Measurements from ENCODE around the gene TFAP2A.

The TFAP2A gene

GRCh38 chr6:10419749-10420545, 5.1 kb upstream of the TFAP2A start:
- H3K4me1 Mint-ChIP-seq (ENCODE audit: low read depth), result peaks cover 15% of the 10 kb centered on the region
- peak overlapping the region; percentile 24 for H3K4me3 Mint-ChIP-seq
- H3K27me3 Mint-ChIP-seq, result peaks cover 96% of the 10 kb centered on the region
- H3K9me3 Mint-ChIP-seq, result no peaks in the 10 kb centered on the region
- H3K36me3 Mint-ChIP-seq (ENCODE audit: low read depth), result no peaks in the 10 kb centered on the region
- no peak overlapping the region for H3K27ac Mint-ChIP-seq

DNA sequence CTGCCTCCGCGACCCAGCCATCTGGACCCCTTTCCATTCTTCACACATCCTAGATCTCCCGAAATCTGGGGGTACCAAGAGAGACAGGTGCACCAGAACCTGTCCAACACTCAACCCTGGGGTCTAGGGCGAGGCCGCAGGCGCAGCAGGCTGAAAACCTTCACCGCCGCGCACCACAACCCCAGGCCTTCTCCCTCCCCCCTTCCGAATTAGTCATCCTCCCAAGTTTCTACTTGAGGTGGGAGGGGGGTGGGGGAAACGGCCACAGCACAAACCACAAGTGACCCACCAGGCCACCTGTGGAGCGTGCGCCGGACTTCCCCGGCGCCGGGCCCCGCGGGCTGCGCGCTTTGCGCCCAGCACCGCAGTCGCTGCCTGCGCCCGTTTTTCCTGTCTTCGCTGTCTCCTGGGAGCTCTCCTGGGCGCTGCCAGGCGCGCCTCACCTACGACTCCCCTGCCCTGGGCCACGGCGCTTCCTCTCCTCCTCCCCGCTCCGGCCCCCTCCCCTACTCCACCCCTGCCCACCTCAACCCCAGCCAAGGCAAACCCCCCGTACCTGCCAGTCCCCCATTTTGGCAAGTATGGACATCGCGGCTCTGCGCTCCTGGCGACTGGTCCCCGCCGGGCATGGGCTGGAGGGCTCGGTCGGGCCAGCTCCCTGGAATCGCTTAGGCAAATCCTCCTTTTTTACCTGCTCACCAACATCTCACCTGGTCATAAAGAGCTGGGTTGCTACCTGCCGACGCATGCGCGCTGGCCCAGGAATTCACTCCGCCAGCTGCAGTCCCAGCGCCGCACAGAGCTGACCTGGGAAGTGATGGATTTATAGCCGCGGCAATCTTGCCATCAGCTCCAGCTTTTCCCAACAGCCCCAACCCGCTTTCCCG, 4.2 kb upstream of the TFAP2A start:
- Mint-ChIP-seq H3K27me3 (peaks cover 96% of the 10 kb centered on the region), H3K4me1 (ENCODE audit: low read depth) (peaks cover 20% of the 10 kb centered on the region), H3K9me3 (no peaks in the 10 kb centered on the region), H3K4me3 (no peak overlapping the region), H3K27ac (no peak overlapping the region), H3K36me3 (ENCODE audit: low read depth) (no peaks in the 10 kb centered on the region)

GRCh38 chr6:10418361-10418861, 3.5 kb upstream of the TFAP2A start:
- Mint-ChIP-seq H3K9me3 (no peaks in the 10 kb centered on the region), H3K36me3 (ENCODE audit: low read depth) (no peaks in the 10 kb centered on the region), H3K4me3 (no peak overlapping the region), H3K27me3 (peaks cover 96% of the 10 kb centered on the region), H3K4me1 (ENCODE audit: low read depth) (peaks cover 27% of the 10 kb centered on the region), H3K27ac (no peak overlapping the region)

GRCh38 chr6:10417681-10418104, 2.8 kb upstream of the TFAP2A start:
- no peaks in the 10 kb centered on the region for H3K9me3 Mint-ChIP-seq
- no peaks in the 10 kb centered on the region for H3K36me3 Mint-ChIP-seq (ENCODE audit: low read depth)
- peaks cover 33% of the 10 kb centered on the region for H3K4me1 Mint-ChIP-seq (ENCODE audit: low read depth)
- no peak overlapping the region for H3K4me3 Mint-ChIP-seq
- H3K27me3 Mint-ChIP-seq, result peaks cover 94% of the 10 kb centered on the region
- no peak overlapping the region for H3K27ac Mint-ChIP-seq

DNA sequence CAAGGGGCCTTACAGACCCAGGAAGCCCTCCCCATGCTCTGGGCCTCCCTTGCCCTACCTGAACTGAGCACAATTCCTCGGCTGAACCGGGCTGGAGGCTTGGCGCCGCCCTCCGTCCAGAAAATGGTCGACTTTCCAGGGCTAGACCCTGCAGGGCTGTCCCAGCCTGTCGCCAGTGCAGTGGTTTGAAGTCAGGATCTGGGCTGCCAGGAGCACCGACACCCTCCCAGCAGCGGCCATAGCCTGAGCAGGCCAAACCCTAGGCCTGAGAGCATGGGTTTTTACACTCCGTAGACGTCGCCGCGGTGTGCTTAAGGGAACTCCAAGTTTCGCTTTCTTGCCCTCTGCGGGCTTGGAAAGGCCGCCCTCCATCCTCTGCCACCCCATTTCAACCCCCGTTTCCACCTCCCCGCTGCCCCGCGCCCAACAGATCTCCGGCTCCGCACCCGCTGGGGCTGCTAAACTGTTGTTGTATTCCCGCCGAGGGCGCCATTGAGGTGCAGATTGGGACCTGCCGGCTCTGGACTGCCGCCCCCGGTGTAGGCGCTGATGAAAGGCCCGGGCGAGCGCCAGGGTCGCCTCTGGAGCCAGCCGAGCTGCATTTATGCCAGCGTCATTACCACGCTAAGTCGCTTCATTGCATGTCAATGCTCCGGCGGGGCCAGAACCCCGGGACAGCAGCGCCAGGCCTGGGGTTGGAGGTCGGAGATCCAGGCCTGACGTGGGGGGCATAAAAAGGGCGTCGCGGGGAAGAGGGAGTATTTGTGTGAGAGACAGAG, 2.2 kb upstream of the TFAP2A start:
- Mint-ChIP-seq H3K4me3 (no peak overlapping the region), H3K36me3 (ENCODE audit: low read depth) (peaks cover 3% of the 10 kb centered on the region), H3K4me1 (ENCODE audit: low read depth) (peaks cover 35% of the 10 kb centered on the region), H3K27ac (no peak overlapping the region), H3K9me3 (no peaks in the 10 kb centered on the region), H3K27me3 (peaks cover 91% of the 10 kb centered on the region)

- Mint-ChIP-seq H3K4me1 (ENCODE audit: low read depth) (peaks cover 41% of the 10 kb centered on the region), H3K36me3 (ENCODE audit: low read depth) (peaks cover 5% of the 10 kb centered on the region), H3K27me3 (peaks cover 91% of the 10 kb centered on the region), H3K4me3 (no peak overlapping the region), H3K27ac (no peak overlapping the region), H3K9me3 (no peaks in the 10 kb centered on the region)
Measured at GRCh38 chr6:10416516-10416862, 1.6 kb upstream of the TFAP2A start.

GRCh38 chr6:10415617-10416480, 975 bp upstream of the TFAP2A start:
- Mint-ChIP-seq H3K27ac (peak overlapping the region; percentile 49), H3K27me3 (peaks cover 91% of the 10 kb centered on the region), H3K36me3 (ENCODE audit: low read depth) (peaks cover 5% of the 10 kb centered on the region), H3K9me3 (peaks cover 3% of the 10 kb centered on the region), H3K4me1 (ENCODE audit: low read depth) (peaks cover 47% of the 10 kb centered on the region), H3K4me3 (peak overlapping the region; percentile 51)

DNA sequence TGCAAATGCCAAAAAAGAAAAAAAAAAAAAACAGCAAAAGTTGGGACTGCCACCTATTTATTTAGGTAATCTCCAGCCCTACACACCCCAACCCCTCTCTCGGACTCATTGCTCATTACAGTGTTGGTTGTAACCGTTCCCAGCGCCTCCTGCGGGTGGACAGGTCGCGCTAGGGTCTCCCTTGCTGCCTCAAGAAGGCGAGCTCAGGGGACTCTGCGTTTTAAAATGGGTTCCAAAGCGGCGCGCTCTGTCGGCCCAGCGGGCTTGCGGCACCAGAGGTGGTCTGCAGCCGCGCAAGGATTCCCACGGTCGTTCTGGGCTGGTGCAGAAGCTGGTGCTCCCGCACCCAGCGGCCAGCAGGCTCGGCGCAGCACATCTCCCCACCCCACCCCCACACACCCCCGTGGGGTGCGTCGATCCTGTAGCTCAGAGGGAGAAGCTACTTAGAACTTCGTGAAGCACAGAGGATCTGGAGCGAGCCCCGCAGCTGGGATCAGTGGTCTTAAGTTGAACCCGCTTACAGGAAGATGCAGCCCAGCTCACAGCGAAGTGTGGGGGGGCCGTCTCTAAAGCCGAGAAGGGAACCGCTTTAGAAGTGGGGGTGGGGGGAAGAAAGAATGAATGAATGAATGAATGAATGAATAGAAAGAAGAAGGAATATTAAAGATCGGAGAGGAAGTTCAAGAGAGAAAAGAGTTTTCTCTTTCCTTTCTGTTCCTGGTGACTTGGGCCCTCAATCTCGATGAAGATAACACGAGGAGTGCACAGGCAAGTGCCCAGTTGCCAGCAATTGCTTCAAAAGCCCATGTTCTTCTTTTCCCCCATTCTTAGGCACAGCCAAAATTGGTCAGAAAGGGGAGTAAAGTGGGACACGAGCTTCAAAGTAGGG, 780 bp downstream of the TFAP2A start:
- peaks cover 52% of the 10 kb centered on the region for H3K4me1 Mint-ChIP-seq (ENCODE audit: low read depth)
- H3K4me3 Mint-ChIP-seq, result peak overlapping the region; percentile 73
- H3K9me3 Mint-ChIP-seq, result peaks cover 17% of the 10 kb centered on the region
- peaks cover 92% of the 10 kb centered on the region for H3K27me3 Mint-ChIP-seq
- H3K36me3 Mint-ChIP-seq (ENCODE audit: low read depth), result peaks cover 15% of the 10 kb centered on the region
- H3K27ac Mint-ChIP-seq, result peak overlapping the region; percentile 62

DNA sequence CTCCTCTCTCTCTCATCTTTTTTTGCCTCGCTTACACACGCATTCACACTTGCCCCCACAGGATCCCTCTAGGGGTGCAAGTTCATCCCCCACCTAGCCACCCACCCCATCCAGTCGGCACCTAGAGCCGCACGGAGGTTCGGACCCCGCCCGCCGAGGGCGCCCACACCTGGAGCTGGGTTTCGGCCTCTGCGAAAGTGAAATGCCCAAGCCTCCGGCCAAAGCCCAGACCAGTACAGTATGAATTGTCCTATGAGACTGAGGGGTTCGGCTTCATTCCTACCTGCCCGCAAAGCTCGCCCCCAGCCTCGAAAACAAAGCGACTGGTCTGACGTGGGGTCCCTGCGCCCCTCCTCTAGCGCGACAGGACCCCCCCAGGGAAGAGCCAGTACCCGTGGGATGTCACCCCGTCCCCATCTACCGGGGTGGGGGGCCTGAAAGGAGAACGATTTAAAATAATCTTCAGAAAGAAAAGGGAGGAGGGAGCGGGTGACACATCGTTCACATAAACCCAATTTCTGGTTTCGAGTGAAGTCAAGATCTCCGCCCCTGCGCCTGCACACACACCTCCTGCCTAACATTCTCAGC, 1.5 kb downstream of the TFAP2A start:
- Mint-ChIP-seq H3K9me3 (peaks cover 17% of the 10 kb centered on the region), H3K4me1 (ENCODE audit: low read depth) (peaks cover 52% of the 10 kb centered on the region), H3K4me3 (peak overlapping the region; percentile 73), H3K27me3 (peaks cover 94% of the 10 kb centered on the region), H3K36me3 (ENCODE audit: low read depth) (peaks cover 16% of the 10 kb centered on the region), H3K27ac (peak overlapping the region; percentile 62)

DNA sequence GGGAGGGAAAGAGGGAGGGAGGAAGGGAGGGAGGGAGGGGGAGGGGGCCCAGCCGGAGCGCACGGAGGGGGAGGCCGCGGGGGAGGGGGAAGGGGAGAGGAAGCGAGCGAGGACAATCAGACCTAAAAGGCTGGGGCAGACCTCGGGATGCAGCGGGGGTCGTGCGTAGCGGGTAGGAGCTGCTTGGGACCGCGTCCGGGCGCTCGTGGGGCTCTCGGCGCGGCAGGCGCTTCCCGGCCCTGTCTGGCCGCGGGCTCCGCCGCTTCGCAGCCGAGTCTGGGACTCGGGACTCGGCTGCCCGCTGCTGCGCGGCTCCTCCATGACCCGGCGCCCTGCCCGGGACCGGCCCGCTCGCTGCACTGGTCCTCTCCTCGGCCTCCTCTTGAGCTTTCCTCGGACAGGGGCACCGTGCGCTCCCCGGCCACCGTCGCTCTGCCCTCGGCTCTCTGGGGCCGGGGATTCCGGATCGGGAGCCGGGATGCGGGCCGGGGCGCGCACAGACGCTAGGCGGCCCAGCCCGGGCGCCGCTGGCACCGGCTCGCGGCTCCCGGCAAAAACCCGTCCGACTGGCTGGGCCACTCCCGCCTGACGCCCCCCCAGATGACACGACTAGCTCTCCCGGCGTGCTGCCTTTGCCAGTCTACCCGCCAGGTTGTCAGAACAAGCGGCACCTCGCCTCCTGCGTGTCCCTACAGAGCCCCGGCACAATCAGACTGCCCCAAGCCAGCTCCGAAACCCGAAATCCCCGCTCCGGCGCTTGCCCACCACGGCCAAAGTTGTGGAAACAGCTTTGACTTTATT, 2.2 kb downstream of the TFAP2A start:
- peak overlapping the region; percentile 70 for H3K27ac Mint-ChIP-seq
- peaks cover 94% of the 10 kb centered on the region for H3K27me3 Mint-ChIP-seq
- peaks cover 52% of the 10 kb centered on the region for H3K4me1 Mint-ChIP-seq (ENCODE audit: low read depth)
- H3K4me3 Mint-ChIP-seq, result peak overlapping the region; percentile 85
- peaks cover 18% of the 10 kb centered on the region for H3K9me3 Mint-ChIP-seq
- H3K36me3 Mint-ChIP-seq (ENCODE audit: low read depth), result peaks cover 16% of the 10 kb centered on the region

- peaks cover 94% of the 10 kb centered on the region for H3K27me3 Mint-ChIP-seq
- peaks cover 48% of the 10 kb centered on the region for H3K4me1 Mint-ChIP-seq (ENCODE audit: low read depth)
- H3K36me3 Mint-ChIP-seq (ENCODE audit: low read depth), result peaks cover 16% of the 10 kb centered on the region
- peaks cover 21% of the 10 kb centered on the region for H3K9me3 Mint-ChIP-seq
- peak overlapping the region; percentile 70 for H3K27ac Mint-ChIP-seq
- peak overlapping the region; percentile 85 for H3K4me3 Mint-ChIP-seq
Measured at GRCh38 chr6:10411971-10412460, 2.9 kb downstream of the TFAP2A start.
